WTC11 (cell line): ENCODE measurements around the gene NRBP1. TPM values are rescaled to one million over a fixed set of nuclear protein-coding genes. Genes with fewer than 3 reads are reported as not detected.

Experiments
- ATAC-seq: fragments of 200-7000 bp; cut with Tn5 transposase; 2 replicates; pipeline ENCODE4 v1.10.0; 2021; ENCODE audit warnings: mild to moderate bottlenecking, moderate library complexity
- CTCF ChIA-PET: fragments of 300-600 bp; sonication (Branson Sonifier 250); formaldehyde crosslinking; loops from one replicate; lab custom pipeline; 2021; ENCODE audit warnings: antibody characterized with exemption; lab: Charles Lee
- POLR2A ChIA-PET: fragments of 350-600 bp; sonication (Branson Sonifier 250); formaldehyde crosslinking; loops from one replicate; lab custom pipeline; 2021; ENCODE audit warnings: antibody characterized with exemption; lab: Charles Lee
- DNase-seq: peaks from one replicate; pipeline ENCODE4 v3.0.0; 2021; ENCODE audit warnings: low spot score
- H3K27ac Mint-ChIP-seq: 2 replicates; pipeline ENCODE4 v1.8.0; 2021; ENCODE audit warnings: mixed read lengths
- H3K27me3 Mint-ChIP-seq: 2 replicates; pipeline ENCODE4 v1.8.0; 2021; ENCODE audit warnings: low read depth, mild to moderate bottlenecking, moderate library complexity, mixed read lengths
- H3K36me3 Mint-ChIP-seq: 2 replicates; pipeline ENCODE4 v1.8.0; 2021; ENCODE audit warnings: mixed read lengths
- H3K4me1 Mint-ChIP-seq: 2 replicates; pipeline ENCODE4 v1.8.0; 2022; ENCODE audit warnings: mixed read lengths
- H3K4me3 Mint-ChIP-seq: 2 replicates; pipeline ENCODE4 v1.8.0; 2021; ENCODE audit warnings: mild to moderate bottlenecking, moderate library complexity, mixed read lengths
- H3K9me3 Mint-ChIP-seq: 2 replicates; pipeline ENCODE4 v1.8.0; 2021; ENCODE audit warnings: mixed read lengths
- ATF1 ChIP-seq: sonication (generic); formaldehyde crosslinking; IDR thresholded peaks from 2 replicates; pipeline ENCODE4 v1.8.1; 2023; ENCODE audit warnings: mild to moderate bottlenecking, moderate library complexity, missing genetic modification reagents
- CBFB ChIP-seq: sonication (generic); formaldehyde crosslinking; IDR thresholded peaks from 2 replicates; pipeline ENCODE4 v1.8.1; 2022; ENCODE audit warnings: mild to moderate bottlenecking, low read depth, missing genetic modification reagents
- CDX4 ChIP-seq: fragments of 250-450 bp; sonication (Bioruptor Pico); IDR thresholded peaks from 2 replicates; pipeline ENCODE4 v1.9.0; 2021; ENCODE audit warnings: moderate library complexity, mild to moderate bottlenecking, inconsistent platforms, borderline replicate concordance
- CTCF ChIP-seq: fragments of 200-600 bp; IDR thresholded peaks from 2 replicates; pipeline ENCODE4 v1.8.0; 2022; ENCODE audit warnings: antibody characterized with exemption
- E2F4 ChIP-seq: sonication (generic); formaldehyde crosslinking; IDR thresholded peaks from 2 replicates; pipeline ENCODE4 v1.8.1; 2022; ENCODE audit warnings: low read depth, mild to moderate bottlenecking, moderate library complexity, missing genetic modification reagents, borderline replicate concordance
- EMX1 ChIP-seq: fragments of 250-450 bp; sonication (Bioruptor Pico); IDR thresholded peaks from 2 replicates; pipeline ENCODE4 v1.8.0; 2021; ENCODE audit warnings: mild to moderate bottlenecking
- ESRRA ChIP-seq: sonication (generic); formaldehyde crosslinking; IDR thresholded peaks from 2 replicates; pipeline ENCODE4 v1.8.1; 2022; ENCODE audit warnings: mild to moderate bottlenecking, missing genetic modification reagents, borderline replicate concordance
- ETV6 ChIP-seq: sonication (generic); formaldehyde crosslinking; IDR thresholded peaks from 2 replicates; pipeline ENCODE4 v1.8.1; 2022; ENCODE audit warnings: mild to moderate bottlenecking, missing genetic modification reagents
- GABPB1 ChIP-seq: sonication (generic); formaldehyde crosslinking; IDR thresholded peaks from 2 replicates; pipeline ENCODE4 v1.8.1; 2023; ENCODE audit warnings: mild to moderate bottlenecking, missing genetic modification reagents
- HMGA2 ChIP-seq: fragments of 250-450 bp; sonication (Bioruptor Pico); IDR thresholded peaks from 2 replicates; pipeline ENCODE4 v1.4.0; 2021; ENCODE audit warnings: mild to moderate bottlenecking, moderate library complexity
- JAZF1 ChIP-seq: fragments of 250-450 bp; sonication (Bioruptor Pico); IDR thresholded peaks from 2 replicates; pipeline ENCODE4 v1.9.0; 2021; ENCODE audit warnings: moderate library complexity, mild to moderate bottlenecking, inconsistent platforms
- NFATC4 ChIP-seq: fragments of 250-450 bp; sonication (Bioruptor Pico); IDR thresholded peaks from 2 replicates; pipeline ENCODE4 v1.9.0; 2021; ENCODE audit warnings: mild to moderate bottlenecking
- NR2C2 ChIP-seq: sonication (generic); formaldehyde crosslinking; IDR thresholded peaks from 2 replicates; pipeline ENCODE4 v1.8.0; 2022; ENCODE audit warnings: mild to moderate bottlenecking, missing genetic modification reagents
- PRDM15 ChIP-seq: sonication (generic); formaldehyde crosslinking; IDR thresholded peaks from 2 replicates; pipeline ENCODE4 v1.8.0; 2022; ENCODE audit warnings: missing genetic modification reagents
- PREB ChIP-seq: sonication (generic); formaldehyde crosslinking; IDR thresholded peaks from 2 replicates; pipeline ENCODE4 v1.8.1; 2022; ENCODE audit warnings: mild to moderate bottlenecking, missing genetic modification reagents, moderate library complexity, borderline replicate concordance
- ZMAT4 ChIP-seq: fragments of 250-450 bp; sonication (Bioruptor Pico); IDR thresholded peaks from 2 replicates; pipeline ENCODE4 v1.9.0; 2021; ENCODE audit warnings: mild to moderate bottlenecking
- ZNF317 ChIP-seq: sonication (generic); formaldehyde crosslinking; IDR thresholded peaks from 2 replicates; pipeline ENCODE4 v1.8.1; 2023; ENCODE audit warnings: low read depth, mild to moderate bottlenecking, moderate library complexity, missing genetic modification reagents, borderline replicate concordance
- ZNF423 ChIP-seq: fragments of 250-450 bp; sonication (Bioruptor Pico); IDR thresholded peaks from 2 replicates; pipeline ENCODE4 v2.1.2; 2022; ENCODE audit warnings: mild to moderate bottlenecking, moderate library complexity
- ZNF425 ChIP-seq: fragments of 250-450 bp; sonication (Bioruptor Pico); conservative IDR thresholded peaks from 2 replicates; pipeline ENCODE4 v1.9.0; 2021; ENCODE audit warnings: mild to moderate bottlenecking
- ZNF671 ChIP-seq: fragments of 250-450 bp; sonication (Bioruptor Pico); IDR thresholded peaks from 2 replicates; pipeline ENCODE4 v1.8.0; 2021; ENCODE audit warnings: mild to moderate bottlenecking
- total RNA-seq: library from RNA; stranded (reverse); gene quantifications from 3 replicates; pipeline ENCODE4 v1.2.3, GENCODE V29; 2021

Gene NRBP1
- total RNA-seq, 1 experiment from 2014 or later: 110 TPM

GRCh38 chr2:27446057-27446456 is 17.6 kb downstream of the NRBP1 start:
- ChIA-PET CTCF (interaction anchor here (1.1 to 1.4 kb wide), 2 partner anchors 17 to 76 kb away, joined by 3 read pairs; partner anchors contain the start of gene NRBP1), POLR2A (interaction anchor here (1.2 kb wide), 1 partner anchor 17 kb away, joined by 3 read pairs; no protein-coding TSS in a partner anchor)
- no peak for DNase-seq
- H3K9me3 Mint-ChIP-seq: no peaks in the 10 kb centered on the region
- H3K27me3 Mint-ChIP-seq: no peaks in the 10 kb centered on the region
- H3K4me1 Mint-ChIP-seq: peaks cover 14% of the 10 kb centered on the region
- no peak overlapping the region for H3K4me3 Mint-ChIP-seq
- TF ChIP-seq NFATC4: no peak
- no peak for TF ChIP-seq ETV6 (CRISPR knock-in tag)
- TF ChIP-seq ATF1 (CRISPR knock-in tag): no peak
- TF ChIP-seq HMGA2: no peak
- no peak for TF ChIP-seq GABPB1
- no peak for TF ChIP-seq CDX4 (CRISPR knock-in tag)
- no peak for TF ChIP-seq ZNF423 (CRISPR knock-in tag)
- no peak for TF ChIP-seq ESRRA
- TF ChIP-seq PREB (CRISPR knock-in tag): no peak
- TF ChIP-seq NR2C2 (CRISPR knock-in tag): no peak
- no peak for TF ChIP-seq ZNF671 (CRISPR knock-in tag)
- TF ChIP-seq CTCF: no peak
- no peak for TF ChIP-seq JAZF1 (CRISPR knock-in tag)
- no peak for TF ChIP-seq E2F4 (CRISPR knock-in tag)
- TF ChIP-seq EMX1: no peak
- no peak for TF ChIP-seq ZNF425 (CRISPR knock-in tag)
- TF ChIP-seq ZNF317 (CRISPR knock-in tag): no peak
- TF ChIP-seq ZMAT4 (CRISPR knock-in tag): no peak
- TF ChIP-seq PRDM15 (CRISPR knock-in tag): no peak
- TF ChIP-seq CBFB: no peak
- H3K27ac Mint-ChIP-seq: peak overlapping the region; percentile 83
- no peak for ATAC-seq
- peaks cover 10% of the 10 kb centered on the region for H3K36me3 Mint-ChIP-seq
